ENCODE data around the gene PCSK1. TPM values are rescaled to one million over a fixed set of nuclear protein-coding genes. Genes with fewer than 3 reads are reported as not detected.

The PCSK1 gene
- total RNA-seq, 1 experiment from 2014 or later, result 4.5 TPM

DNA sequence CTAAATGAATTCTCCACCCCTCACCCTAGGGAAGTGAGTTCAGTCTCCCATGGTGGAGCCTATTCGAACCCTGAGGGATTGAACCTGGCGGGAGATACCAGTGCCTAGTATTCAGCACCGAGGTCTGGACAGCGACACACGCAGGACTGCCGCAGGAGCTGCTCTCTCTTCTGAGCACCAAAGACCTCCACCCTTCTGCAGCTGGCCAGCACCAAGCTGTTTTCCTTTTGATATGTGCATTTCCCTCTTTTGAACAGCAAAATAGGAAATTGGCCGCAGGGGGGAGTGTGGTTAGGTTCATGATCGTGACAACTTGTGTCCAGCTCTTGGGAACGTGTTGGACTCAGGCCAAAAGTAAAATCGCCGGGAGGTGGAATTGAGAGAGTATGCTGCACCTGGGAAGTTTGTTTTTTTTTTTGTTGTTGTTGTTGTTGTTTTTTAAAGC is 1.2 kb upstream of the PCSK1 start (continued):
- TF ChIP-seq, protein P1, sequence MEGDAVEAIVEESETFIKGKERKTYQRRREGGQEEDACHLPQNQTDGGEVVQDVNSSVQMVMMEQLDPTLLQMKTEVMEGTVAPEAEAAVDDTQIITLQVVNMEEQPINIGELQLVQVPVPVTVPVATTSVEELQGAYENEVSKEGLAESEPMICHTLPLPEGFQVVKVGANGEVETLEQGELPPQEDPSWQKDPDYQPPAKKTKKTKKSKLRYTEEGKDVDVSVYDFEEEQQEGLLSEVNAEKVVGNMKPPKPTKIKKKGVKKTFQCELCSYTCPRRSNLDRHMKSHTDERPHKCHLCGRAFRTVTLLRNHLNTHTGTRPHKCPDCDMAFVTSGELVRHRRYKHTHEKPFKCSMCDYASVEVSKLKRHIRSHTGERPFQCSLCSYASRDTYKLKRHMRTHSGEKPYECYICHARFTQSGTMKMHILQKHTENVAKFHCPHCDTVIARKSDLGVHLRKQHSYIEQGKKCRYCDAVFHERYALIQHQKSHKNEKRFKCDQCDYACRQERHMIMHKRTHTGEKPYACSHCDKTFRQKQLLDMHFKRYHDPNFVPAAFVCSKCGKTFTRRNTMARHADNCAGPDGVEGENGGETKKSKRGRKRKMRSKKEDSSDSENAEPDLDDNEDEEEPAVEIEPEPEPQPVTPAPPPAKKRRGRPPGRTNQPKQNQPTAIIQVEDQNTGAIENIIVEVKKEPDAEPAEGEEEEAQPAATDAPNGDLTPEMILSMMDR (IDR thresholded peaks at IDR 0.05), result no peak
- TF ChIP-seq NFATC4 (CRISPR knock-in tag; IDR thresholded peaks at IDR 0.05) (no peak), GTF2I (CRISPR knock-in tag; conservative IDR thresholded peaks at IDR 0.05) (no peak), JUN (CRISPR knock-in tag; IDR thresholded peaks at IDR 0.05) (peak; percentile 87), SMAD4 (CRISPR knock-in tag; IDR thresholded peaks at IDR 0.05) (peak; percentile 89), FOXK1 (CRISPR knock-in tag; IDR thresholded peaks at IDR 0.05) (peak; percentile 84), NFE2L1 (CRISPR knock-in tag; IDR thresholded peaks at IDR 0.05) (peak; percentile 83), RELA (CRISPR knock-in tag; IDR thresholded peaks at IDR 0.05; ENCODE audit: borderline replicate concordance) (no peak)
- TF ChIP-seq, protein P2, sequence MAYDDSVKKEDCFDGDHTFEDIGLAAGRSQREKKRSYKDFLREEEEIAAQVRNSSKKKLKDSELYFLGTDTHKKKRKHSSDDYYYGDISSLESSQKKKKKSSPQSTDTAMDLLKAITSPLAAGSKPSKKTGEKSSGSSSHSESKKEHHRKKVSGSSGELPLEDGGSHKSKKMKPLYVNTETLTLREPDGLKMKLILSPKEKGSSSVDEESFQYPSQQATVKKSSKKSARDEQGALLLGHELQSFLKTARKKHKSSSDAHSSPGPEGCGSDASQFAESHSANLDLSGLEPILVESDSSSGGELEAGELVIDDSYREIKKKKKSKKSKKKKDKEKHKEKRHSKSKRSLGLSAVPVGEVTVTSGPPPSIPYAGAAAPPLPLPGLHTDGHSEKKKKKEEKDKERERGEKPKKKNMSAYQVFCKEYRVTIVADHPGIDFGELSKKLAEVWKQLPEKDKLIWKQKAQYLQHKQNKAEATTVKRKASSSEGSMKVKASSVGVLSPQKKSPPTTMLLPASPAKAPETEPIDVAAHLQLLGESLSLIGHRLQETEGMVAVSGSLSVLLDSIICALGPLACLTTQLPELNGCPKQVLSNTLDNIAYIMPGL (CRISPR knock-in tag; IDR thresholded peaks at IDR 0.05), result 0 out of 2 replicates have a peak, but pooled peaks have one; percentile 29
- TF ChIP-seq, protein P3, sequence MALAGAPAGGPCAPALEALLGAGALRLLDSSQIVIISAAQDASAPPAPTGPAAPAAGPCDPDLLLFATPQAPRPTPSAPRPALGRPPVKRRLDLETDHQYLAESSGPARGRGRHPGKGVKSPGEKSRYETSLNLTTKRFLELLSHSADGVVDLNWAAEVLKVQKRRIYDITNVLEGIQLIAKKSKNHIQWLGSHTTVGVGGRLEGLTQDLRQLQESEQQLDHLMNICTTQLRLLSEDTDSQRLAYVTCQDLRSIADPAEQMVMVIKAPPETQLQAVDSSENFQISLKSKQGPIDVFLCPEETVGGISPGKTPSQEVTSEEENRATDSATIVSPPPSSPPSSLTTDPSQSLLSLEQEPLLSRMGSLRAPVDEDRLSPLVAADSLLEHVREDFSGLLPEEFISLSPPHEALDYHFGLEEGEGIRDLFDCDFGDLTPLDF (CRISPR knock-in tag; IDR thresholded peaks at IDR 0.05), result peak; percentile 56; the same call in 1 of the 2 replicates
- TF ChIP-seq, protein P4, sequence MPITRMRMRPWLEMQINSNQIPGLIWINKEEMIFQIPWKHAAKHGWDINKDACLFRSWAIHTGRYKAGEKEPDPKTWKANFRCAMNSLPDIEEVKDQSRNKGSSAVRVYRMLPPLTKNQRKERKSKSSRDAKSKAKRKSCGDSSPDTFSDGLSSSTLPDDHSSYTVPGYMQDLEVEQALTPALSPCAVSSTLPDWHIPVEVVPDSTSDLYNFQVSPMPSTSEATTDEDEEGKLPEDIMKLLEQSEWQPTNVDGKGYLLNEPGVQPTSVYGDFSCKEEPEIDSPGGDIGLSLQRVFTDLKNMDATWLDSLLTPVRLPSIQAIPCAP (CRISPR knock-in tag; IDR thresholded peaks at IDR 0.05), result no peak
- TF ChIP-seq, protein P5, sequence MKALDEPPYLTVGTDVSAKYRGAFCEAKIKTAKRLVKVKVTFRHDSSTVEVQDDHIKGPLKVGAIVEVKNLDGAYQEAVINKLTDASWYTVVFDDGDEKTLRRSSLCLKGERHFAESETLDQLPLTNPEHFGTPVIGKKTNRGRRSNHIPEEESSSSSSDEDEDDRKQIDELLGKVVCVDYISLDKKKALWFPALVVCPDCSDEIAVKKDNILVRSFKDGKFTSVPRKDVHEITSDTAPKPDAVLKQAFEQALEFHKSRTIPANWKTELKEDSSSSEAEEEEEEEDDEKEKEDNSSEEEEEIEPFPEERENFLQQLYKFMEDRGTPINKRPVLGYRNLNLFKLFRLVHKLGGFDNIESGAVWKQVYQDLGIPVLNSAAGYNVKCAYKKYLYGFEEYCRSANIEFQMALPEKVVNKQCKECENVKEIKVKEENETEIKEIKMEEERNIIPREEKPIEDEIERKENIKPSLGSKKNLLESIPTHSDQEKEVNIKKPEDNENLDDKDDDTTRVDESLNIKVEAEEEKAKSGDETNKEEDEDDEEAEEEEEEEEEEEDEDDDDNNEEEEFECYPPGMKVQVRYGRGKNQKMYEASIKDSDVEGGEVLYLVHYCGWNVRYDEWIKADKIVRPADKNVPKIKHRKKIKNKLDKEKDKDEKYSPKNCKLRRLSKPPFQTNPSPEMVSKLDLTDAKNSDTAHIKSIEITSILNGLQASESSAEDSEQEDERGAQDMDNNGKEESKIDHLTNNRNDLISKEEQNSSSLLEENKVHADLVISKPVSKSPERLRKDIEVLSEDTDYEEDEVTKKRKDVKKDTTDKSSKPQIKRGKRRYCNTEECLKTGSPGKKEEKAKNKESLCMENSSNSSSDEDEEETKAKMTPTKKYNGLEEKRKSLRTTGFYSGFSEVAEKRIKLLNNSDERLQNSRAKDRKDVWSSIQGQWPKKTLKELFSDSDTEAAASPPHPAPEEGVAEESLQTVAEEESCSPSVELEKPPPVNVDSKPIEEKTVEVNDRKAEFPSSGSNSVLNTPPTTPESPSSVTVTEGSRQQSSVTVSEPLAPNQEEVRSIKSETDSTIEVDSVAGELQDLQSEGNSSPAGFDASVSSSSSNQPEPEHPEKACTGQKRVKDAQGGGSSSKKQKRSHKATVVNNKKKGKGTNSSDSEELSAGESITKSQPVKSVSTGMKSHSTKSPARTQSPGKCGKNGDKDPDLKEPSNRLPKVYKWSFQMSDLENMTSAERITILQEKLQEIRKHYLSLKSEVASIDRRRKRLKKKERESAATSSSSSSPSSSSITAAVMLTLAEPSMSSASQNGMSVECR (CRISPR knock-in tag; IDR thresholded peaks at IDR 0.05; ENCODE audit: borderline replicate concordance), result peak; percentile 94
- TF ChIP-seq, protein P6, sequence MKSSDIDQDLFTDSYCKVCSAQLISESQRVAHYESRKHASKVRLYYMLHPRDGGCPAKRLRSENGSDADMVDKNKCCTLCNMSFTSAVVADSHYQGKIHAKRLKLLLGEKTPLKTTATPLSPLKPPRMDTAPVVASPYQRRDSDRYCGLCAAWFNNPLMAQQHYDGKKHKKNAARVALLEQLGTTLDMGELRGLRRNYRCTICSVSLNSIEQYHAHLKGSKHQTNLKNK (CRISPR knock-in tag; IDR thresholded peaks at IDR 0.05), result no peak
- TF ChIP-seq, protein P7, sequence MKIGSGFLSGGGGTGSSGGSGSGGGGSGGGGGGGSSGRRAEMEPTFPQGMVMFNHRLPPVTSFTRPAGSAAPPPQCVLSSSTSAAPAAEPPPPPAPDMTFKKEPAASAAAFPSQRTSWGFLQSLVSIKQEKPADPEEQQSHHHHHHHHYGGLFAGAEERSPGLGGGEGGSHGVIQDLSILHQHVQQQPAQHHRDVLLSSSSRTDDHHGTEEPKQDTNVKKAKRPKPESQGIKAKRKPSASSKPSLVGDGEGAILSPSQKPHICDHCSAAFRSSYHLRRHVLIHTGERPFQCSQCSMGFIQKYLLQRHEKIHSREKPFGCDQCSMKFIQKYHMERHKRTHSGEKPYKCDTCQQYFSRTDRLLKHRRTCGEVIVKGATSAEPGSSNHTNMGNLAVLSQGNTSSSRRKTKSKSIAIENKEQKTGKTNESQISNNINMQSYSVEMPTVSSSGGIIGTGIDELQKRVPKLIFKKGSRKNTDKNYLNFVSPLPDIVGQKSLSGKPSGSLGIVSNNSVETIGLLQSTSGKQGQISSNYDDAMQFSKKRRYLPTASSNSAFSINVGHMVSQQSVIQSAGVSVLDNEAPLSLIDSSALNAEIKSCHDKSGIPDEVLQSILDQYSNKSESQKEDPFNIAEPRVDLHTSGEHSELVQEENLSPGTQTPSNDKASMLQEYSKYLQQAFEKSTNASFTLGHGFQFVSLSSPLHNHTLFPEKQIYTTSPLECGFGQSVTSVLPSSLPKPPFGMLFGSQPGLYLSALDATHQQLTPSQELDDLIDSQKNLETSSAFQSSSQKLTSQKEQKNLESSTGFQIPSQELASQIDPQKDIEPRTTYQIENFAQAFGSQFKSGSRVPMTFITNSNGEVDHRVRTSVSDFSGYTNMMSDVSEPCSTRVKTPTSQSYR (CRISPR knock-in tag; IDR thresholded peaks at IDR 0.05), result peak; percentile 63; the same call in 1 of the 2 replicates
- TF ChIP-seq, protein P8, sequence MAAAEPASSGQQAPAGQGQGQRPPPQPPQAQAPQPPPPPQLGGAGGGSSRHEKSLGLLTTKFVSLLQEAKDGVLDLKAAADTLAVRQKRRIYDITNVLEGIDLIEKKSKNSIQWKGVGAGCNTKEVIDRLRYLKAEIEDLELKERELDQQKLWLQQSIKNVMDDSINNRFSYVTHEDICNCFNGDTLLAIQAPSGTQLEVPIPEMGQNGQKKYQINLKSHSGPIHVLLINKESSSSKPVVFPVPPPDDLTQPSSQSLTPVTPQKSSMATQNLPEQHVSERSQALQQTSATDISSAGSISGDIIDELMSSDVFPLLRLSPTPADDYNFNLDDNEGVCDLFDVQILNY (CRISPR knock-in tag; IDR thresholded peaks at IDR 0.05), result peak; percentile 77; the same call in 1 of the 2 replicates
- TF ChIP-seq, protein P9, sequence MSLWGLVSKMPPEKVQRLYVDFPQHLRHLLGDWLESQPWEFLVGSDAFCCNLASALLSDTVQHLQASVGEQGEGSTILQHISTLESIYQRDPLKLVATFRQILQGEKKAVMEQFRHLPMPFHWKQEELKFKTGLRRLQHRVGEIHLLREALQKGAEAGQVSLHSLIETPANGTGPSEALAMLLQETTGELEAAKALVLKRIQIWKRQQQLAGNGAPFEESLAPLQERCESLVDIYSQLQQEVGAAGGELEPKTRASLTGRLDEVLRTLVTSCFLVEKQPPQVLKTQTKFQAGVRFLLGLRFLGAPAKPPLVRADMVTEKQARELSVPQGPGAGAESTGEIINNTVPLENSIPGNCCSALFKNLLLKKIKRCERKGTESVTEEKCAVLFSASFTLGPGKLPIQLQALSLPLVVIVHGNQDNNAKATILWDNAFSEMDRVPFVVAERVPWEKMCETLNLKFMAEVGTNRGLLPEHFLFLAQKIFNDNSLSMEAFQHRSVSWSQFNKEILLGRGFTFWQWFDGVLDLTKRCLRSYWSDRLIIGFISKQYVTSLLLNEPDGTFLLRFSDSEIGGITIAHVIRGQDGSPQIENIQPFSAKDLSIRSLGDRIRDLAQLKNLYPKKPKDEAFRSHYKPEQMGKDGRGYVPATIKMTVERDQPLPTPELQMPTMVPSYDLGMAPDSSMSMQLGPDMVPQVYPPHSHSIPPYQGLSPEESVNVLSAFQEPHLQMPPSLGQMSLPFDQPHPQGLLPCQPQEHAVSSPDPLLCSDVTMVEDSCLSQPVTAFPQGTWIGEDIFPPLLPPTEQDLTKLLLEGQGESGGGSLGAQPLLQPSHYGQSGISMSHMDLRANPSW (CRISPR knock-in tag; conservative IDR thresholded peaks at IDR 0.05; ENCODE audit: low read depth), result 0 out of 2 replicates have a peak, but pooled peaks have one; percentile 34
- TF ChIP-seq, protein P10, sequence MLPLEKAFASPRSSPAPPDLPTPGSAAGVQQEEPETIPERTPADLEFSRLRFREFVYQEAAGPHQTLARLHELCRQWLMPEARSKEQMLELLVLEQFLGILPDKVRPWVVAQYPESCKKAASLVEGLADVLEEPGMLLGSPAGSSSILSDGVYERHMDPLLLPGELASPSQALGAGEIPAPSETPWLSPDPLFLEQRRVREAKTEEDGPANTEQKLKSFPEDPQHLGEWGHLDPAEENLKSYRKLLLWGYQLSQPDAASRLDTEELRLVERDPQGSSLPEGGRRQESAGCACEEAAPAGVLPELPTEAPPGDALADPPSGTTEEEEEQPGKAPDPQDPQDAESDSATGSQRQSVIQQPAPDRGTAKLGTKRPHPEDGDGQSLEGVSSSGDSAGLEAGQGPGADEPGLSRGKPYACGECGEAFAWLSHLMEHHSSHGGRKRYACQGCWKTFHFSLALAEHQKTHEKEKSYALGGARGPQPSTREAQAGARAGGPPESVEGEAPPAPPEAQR (CRISPR knock-in tag; IDR thresholded peaks at IDR 0.05), result peak; percentile 76; the same call in 1 of the 2 replicates
- TF ChIP-seq, protein P11, sequence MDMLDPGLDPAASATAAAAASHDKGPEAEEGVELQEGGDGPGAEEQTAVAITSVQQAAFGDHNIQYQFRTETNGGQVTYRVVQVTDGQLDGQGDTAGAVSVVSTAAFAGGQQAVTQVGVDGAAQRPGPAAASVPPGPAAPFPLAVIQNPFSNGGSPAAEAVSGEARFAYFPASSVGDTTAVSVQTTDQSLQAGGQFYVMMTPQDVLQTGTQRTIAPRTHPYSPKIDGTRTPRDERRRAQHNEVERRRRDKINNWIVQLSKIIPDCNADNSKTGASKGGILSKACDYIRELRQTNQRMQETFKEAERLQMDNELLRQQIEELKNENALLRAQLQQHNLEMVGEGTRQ (CRISPR knock-in tag; IDR thresholded peaks at IDR 0.05), result 0 out of 2 replicates have a peak, but pooled peaks have one; percentile 9

All from WTC11 (cell line).